Spleen (tissue), 11 donors: ENCODE measurements around the gene SLC23A2. TPM values are rescaled to one million over a fixed set of nuclear protein-coding genes. Genes with fewer than 3 reads are reported as not detected.
A peak's percentile ranks its signal among the peaks of the same experiment; 100 is the strongest.

Source experiments
- DNase-seq: peaks from one replicate; pipeline ENCODE4 v3.0.0-alpha.2; 2020
- H3K27ac ChIP-seq, 8 donors: fragments of 200-600 bp; sonication (generic) in 7 of 8; 1 replicate in 4 of 8; 2 replicates in 4 of 8; pipeline versions ENCODE4 v1.5.0 to v1.8.0; 2016 to 2021; ENCODE audit warnings: inconsistent platforms in 4 of 8, mild to moderate bottlenecking in 4 of 8, moderate library complexity in 1 of 8
- H3K27me3 ChIP-seq, 7 donors: fragments of 200-600 bp; sonication (generic) in 6 of 7; replicated peaks in 1 of 7; 1 replicate in 4 of 7; 2 replicates in 3 of 7; pipeline versions ENCODE4 v1.5.0 to v1.8.0; 2016 to 2021; ENCODE audit warnings: inconsistent platforms in 3 of 7, mild to moderate bottlenecking in 1 of 7
- H3K36me3 ChIP-seq, 6 donors: fragments of 200-600 bp; sonication (generic) in 5 of 6; 1 replicate in 4 of 6; 2 replicates in 2 of 6; pipeline versions ENCODE4 v1.5.0 to v1.8.0; 2016 to 2021; ENCODE audit warnings: inconsistent platforms in 2 of 6
- H3K4me1 ChIP-seq, 6 donors: fragments of 200-600 bp; sonication (generic) in 5 of 6; 1 replicate in 3 of 6; 2 replicates in 3 of 6; pipeline versions ENCODE4 v1.5.0 to v1.8.0; 2016 to 2021; ENCODE audit warnings: inconsistent platforms in 3 of 6
- H3K4me3 ChIP-seq, 8 donors: fragments of 200-600 bp; sonication (generic) in 7 of 8; 1 replicate in 4 of 8; 2 replicates in 4 of 8; pipeline versions ENCODE4 v1.5.0 to v1.8.0; 2016 to 2021; ENCODE audit warnings: inconsistent platforms in 4 of 8, mild to moderate bottlenecking in 4 of 8, moderate library complexity in 2 of 8
- H3K9me3 ChIP-seq, 8 donors: fragments of 200-600 bp; sonication (generic) in 7 of 8; 1 replicate in 4 of 8; 2 replicates in 4 of 8; pipeline versions ENCODE4 v1.5.0 to v1.8.0; 2016 to 2021; ENCODE audit warnings: inconsistent platforms in 4 of 8
- CTCF ChIP-seq, 11 experiments: fragments of 200-600 bp in 7 of 11; fragments of 450-650 bp in 4 of 11; sonication (generic) in 4 of 11; IDR thresholded peaks in 8 of 11; conservative IDR thresholded peaks in 3 of 11; 1 replicate in 7 of 11; 2 replicates in 4 of 11; pipeline versions ENCODE4 v1.4.0 to v1.8.0; 2016 to 2021; ENCODE audit warnings: antibody characterized with exemption in 11 of 11, inconsistent platforms in 4 of 11, mild to moderate bottlenecking in 1 of 11
- POLR2A ChIP-seq, 3 donors: fragments of 450-650 bp; IDR thresholded peaks; one replicate each; pipeline ENCODE4 v1.5.1; 2017; ENCODE audit warnings: antibody characterized with exemption in 3 of 3, mild to moderate bottlenecking in 1 of 3
- POLR2AphosphoS5 ChIP-seq, 3 donors: sonication (generic); formaldehyde crosslinking; IDR thresholded peaks; one replicate each; pipeline ENCODE4 v1.5.1; 2017; ENCODE audit warnings: antibody characterized with exemption in 3 of 3
- WGBS, 5 donors: extraction: QIAGEN DNeasy Blood & Tissue Kit in 3 of 5; methylation state at CpG; one replicate each; pipeline versions ENCODE4 v1.1.5 to v1.1.7; 2013 to 2018; 5-methylcytosine and 5-hydroxymethylcytosine counted together
- intact Hi-C: fragments of 100-400 bp; cut with DNase I; formaldehyde crosslinking; loops from one replicate; pipeline ENCODE4 v1.15.0; 2023; ENCODE audit warnings: low total_unique reads
- polyA plus RNA-seq, 3 donors: library from polyadenylated mRNA; stranded (reverse); fragments of 200-250 nt; gene quantifications; one replicate each; pipeline ENCODE4 v1.2.1, GENCODE V29; 2013
- total RNA-seq, 7 donors: library from RNA; depleted of rRNA in 3 of 7; stranded (reverse); fragments of >200 nt in 3 of 7; fragmentation: NEBNext Ultra II Directional in 4 of 7; extraction: Animal tissue kit (Norgen Biotek cat#: 25700) in 4 of 7; gene quantifications; one replicate each; pipeline versions ENCODE4 v1.1.0 to v1.2.1, GENCODE V29; 2016 to 2021
- donor health status: healthy with polysubstance abuse.
- donor health status: DM: no; HTN: no; CAD: no; lungs with moderate emphysema.
- donor health status: DM: no; HTN: no; CAD: no.
- donor health status: Bipolar disorder and iron deficiency.
- donor health status: healthy.
- donor health status: DM: no; HTN: no; CAD: no.
- donor health status: DM: yes; HTN: yes; CAD: no.

The SLC23A2 gene
- total and polyA plus RNA-seq, 10 donors, result 5.1 to 72.0 (median 45.8) TPM

GRCh38 chr20:4848041-4848440 is 153.3 kb downstream of the SLC23A2 start:
- WGBS, 5 donors, result 84 to 96% (median 94%) methylated on average over 7 of the region's 7 CpGs
- Histone ChIP-seq H3K9me3 (no peaks in the 10 kb centered on the region), H3K27me3 (no peaks in the 10 kb centered on the region), H3K36me3 (peaks cover 0 to 12% (median 5%) of the 10 kb centered on the region in 6 donors), H3K4me1 (peaks cover 0 to 18% (median 5%) of the 10 kb centered on the region in 6 donors), H3K4me3 (no peak overlapping the region), H3K27ac (peak overlapping the region in 1 of 8 donors; percentile 30)
- intact Hi-C loops, result no loop called here
- peak; percentile 37 for DNase-seq
- TF ChIP-seq POLR2AphosphoS5 (IDR thresholded peaks at IDR 0.05) (no peak), CTCF (IDR thresholded peaks at IDR 0.05 in 8 of 11, conservative IDR thresholded peaks at IDR 0.05 in 3 of 11) (no peak), POLR2A (IDR thresholded peaks at IDR 0.05) (no peak)

GRCh38 chr20:4846821-4847220 is 154.5 kb downstream of the SLC23A2 start:
- no peak overlapping the region for H3K4me3 ChIP-seq
- no peaks in the 10 kb centered on the region for H3K9me3 ChIP-seq
- intact Hi-C loops, result no loop called here
- DNase-seq, result no peak
- WGBS, 5 donors, result 88 to 98% (median 97%) methylated on average over 2 of the region's 2 CpGs
- no peak overlapping the region for H3K27ac ChIP-seq
- peaks cover 0 to 18% (median 5%) of the 10 kb centered on the region in 6 donors for H3K4me1 ChIP-seq
- TF ChIP-seq POLR2AphosphoS5 (IDR thresholded peaks at IDR 0.05) (no peak), POLR2A (IDR thresholded peaks at IDR 0.05) (no peak)
- no peaks in the 10 kb centered on the region for H3K27me3 ChIP-seq
- H3K36me3 ChIP-seq, result peaks cover 0 to 5% (median 0%) of the 10 kb centered on the region in 6 donors

GRCh38 chr20:4844751-4845465 is 156.4 kb downstream of the SLC23A2 start:
- Histone ChIP-seq H3K4me3 (peak overlapping the region in 1 of 8 donors; percentile 6), H3K4me1 (peaks cover 0 to 26% (median 5%) of the 10 kb centered on the region in 6 donors), H3K36me3 (no peaks in the 10 kb centered on the region), H3K27ac (peak overlapping the region in 6 of 8 donors; percentile 31 to 76 (median 58)), H3K27me3 (no peaks in the 10 kb centered on the region), H3K9me3 (peaks cover 0 to 4% (median 0%) of the 10 kb centered on the region in 8 donors)
- intact Hi-C loops, result no loop called here
- TF ChIP-seq POLR2A (IDR thresholded peaks at IDR 0.05) (no peak), CTCF (IDR thresholded peaks at IDR 0.05 in 8 of 11, conservative IDR thresholded peaks at IDR 0.05 in 3 of 11) (no peak), POLR2AphosphoS5 (IDR thresholded peaks at IDR 0.05) (no peak)
- WGBS, 5 donors, result 57 to 85% (median 71%) methylated on average over 8 to 9 of the region's 9 CpGs
- no peak for DNase-seq

- peaks cover 0 to 6% (median 0%) of the 10 kb centered on the region in 8 donors for H3K9me3 ChIP-seq
- intact Hi-C loops, result no loop called here
Observed at GRCh38 chr20:4844325-4844724, 157.0 kb downstream of the SLC23A2 start.

More at GRCh38 chr20:4844325-4844724, 157.0 kb downstream of the SLC23A2 start:
- peak overlapping the region in 4 of 8 donors; percentile 20 to 76 (median 42) for H3K27ac ChIP-seq
- no peaks in the 10 kb centered on the region for H3K36me3 ChIP-seq
- no peak for DNase-seq
- H3K4me3 ChIP-seq, result no peak overlapping the region
- H3K27me3 ChIP-seq, result no peaks in the 10 kb centered on the region
- no peak for TF ChIP-seq CTCF (IDR thresholded peaks at IDR 0.05 in 8 of 11, conservative IDR thresholded peaks at IDR 0.05 in 3 of 11)
- TF ChIP-seq POLR2A (IDR thresholded peaks at IDR 0.05), result no peak
- TF ChIP-seq POLR2AphosphoS5 (IDR thresholded peaks at IDR 0.05), result no peak
- WGBS, 5 donors, result 86 to 92% (median 89%) methylated on average over 4 of the region's 4 CpGs
- H3K4me1 ChIP-seq, result peaks cover 0 to 27% (median 5%) of the 10 kb centered on the region in 6 donors
